CD4-positive, alpha-beta T cell (primary cell): ENCODE measurements around the gene FCHO2. TPM values are rescaled to one million over a fixed set of nuclear protein-coding genes. Genes with fewer than 3 reads are reported as not detected.
A peak's percentile ranks its signal among the peaks of the same experiment; 100 is the strongest.

ENCODE experiments used
- ATAC-seq: fragments of 200-7000 bp; cut with Tn5 transposase; one replicate; pipeline ENCODE4 v1.10.0; 2022; ENCODE audit warnings: mild to moderate bottlenecking; ENCODE audit not compliant: poor library complexity
- CTCF ChIA-PET: fragments of 350-600 bp; sonication (Branson Sonifier 250); formaldehyde crosslinking; loops from one replicate; lab custom pipeline; 2021; ENCODE audit warnings: antibody characterized with exemption, inconsistent platforms; lab: Charles Lee
- POLR2A ChIA-PET: fragments of 350-600 bp; sonication (Branson Sonifier 250); formaldehyde crosslinking; loops from one replicate; lab custom pipeline; 2021; ENCODE audit warnings: antibody characterized with exemption, inconsistent platforms; lab: Charles Lee
- DNase-seq, 14 experiments: peaks; one replicate each; pipeline ENCODE4 v3.0.0-alpha.2; 2013 to 2020; ENCODE audit warnings: mixed read lengths in 2 of 14
- H3K27ac ChIP-seq, 2 donors: one replicate each; pipeline versions ENCODE4 v1.5.1 to v1.7.0; 2013; ENCODE audit warnings: low read length in 2 of 2, low read depth in 1 of 2, mild to moderate bottlenecking in 1 of 2
- H3K27me3 ChIP-seq, 2 experiments: 1 replicate in 1 of 2; 2 replicates in 1 of 2; pipeline versions ENCODE4 v1.6.1 to v1.7.0; 2013; ENCODE audit warnings: low read length in 2 of 2, control low read depth in 1 of 2, mild to moderate bottlenecking in 1 of 2, moderate library complexity in 1 of 2; ENCODE audit not compliant: insufficient read depth in 2 of 2, control insufficient read depth in 1 of 2
- H3K36me3 ChIP-seq: one replicate; pipeline ENCODE4 v1.6.1; 2013; ENCODE audit warnings: low read length, control low read depth; ENCODE audit not compliant: insufficient read depth
- H3K4me1 ChIP-seq: one replicate; pipeline ENCODE4 v1.6.1; 2013; ENCODE audit warnings: low read length, control low read depth; ENCODE audit not compliant: insufficient read depth
- H3K4me3 ChIP-seq: one replicate; pipeline ENCODE4 v1.5.1; 2013; ENCODE audit warnings: mild to moderate bottlenecking, low read length, moderate library complexity
- H3K9me3 ChIP-seq, 2 experiments: 1 replicate in 1 of 2; 2 replicates in 1 of 2; pipeline versions ENCODE4 v1.6.1 to v1.7.0; 2013; ENCODE audit warnings: low read length in 2 of 2, mild to moderate bottlenecking in 2 of 2, control low read depth in 1 of 2, moderate library complexity in 1 of 2; ENCODE audit not compliant: control insufficient read depth in 1 of 2, insufficient read depth in 1 of 2
- H3K27ac Mint-ChIP-seq: one replicate; pipeline ENCODE4 v1.8.0; 2020; ENCODE audit warnings: mixed read lengths
- H3K27me3 Mint-ChIP-seq: one replicate; pipeline ENCODE4 v1.8.0; 2021; ENCODE audit warnings: mixed read lengths
- H3K36me3 Mint-ChIP-seq: one replicate; pipeline ENCODE4 v1.8.0; 2021; ENCODE audit warnings: low read depth, mixed read lengths
- H3K4me1 Mint-ChIP-seq: one replicate; pipeline ENCODE4 v1.8.0; 2021; ENCODE audit warnings: low read depth, mixed read lengths
- H3K4me3 Mint-ChIP-seq: one replicate; pipeline ENCODE4 v1.8.0; 2020; ENCODE audit warnings: mild to moderate bottlenecking, mixed read lengths
- H3K9me3 Mint-ChIP-seq: one replicate; pipeline ENCODE4 v1.8.0; 2020; ENCODE audit warnings: mixed read lengths
- CTCF ChIP-seq: fragments of 200-600 bp; IDR thresholded peaks from one replicate; pipeline ENCODE4 v1.8.0; 2022; ENCODE audit warnings: antibody characterized with exemption, mild to moderate bottlenecking
- intact Hi-C, 2 experiments: fragments of 100-400 bp; cut with DNase I in 1 of 2; cut with micrococcal nuclease in 1 of 2; formaldehyde crosslinking; loops; one replicate each; pipeline versions ENCODE4 v1.15.1 to v1.9.0; 2023 to 2025; cut with DNase I, micrococcal nuclease
- total RNA-seq, 174 experiments: library from RNA in 2 of 174; stranded (reverse) in 2 of 174; gene quantifications; one replicate each; pipeline ENCODE4 v1.2.3 and lab custom pipeline; 2021 to 2026

The FCHO2 gene
- total RNA-seq, 2 experiments from 2014 or later: 2.0 to 2.6 TPM

GRCh38 chr5:72949481-72949880 is 6.4 kb upstream of the FCHO2 start:
- Mint-ChIP-seq H3K9me3 (no peaks in the 10 kb centered on the region), H3K27ac (no peak overlapping the region), H3K36me3 (no peaks in the 10 kb centered on the region), H3K27me3 (peaks cover 48% of the 10 kb centered on the region), H3K4me1 (no peaks in the 10 kb centered on the region), H3K4me3 (no peak overlapping the region)
- no peak overlapping the region for H3K27ac ChIP-seq
- POLR2A ChIA-PET: no interaction called here
- peaks cover 0 to 2% of the 10 kb centered on the region in 2 experiments for H3K27me3 ChIP-seq
- no peak overlapping the region for H3K4me3 ChIP-seq
- no peak for DNase-seq
- H3K4me1 ChIP-seq: no peaks in the 10 kb centered on the region
- TF ChIP-seq CTCF: no peak
- intact Hi-C loops: no loop called here
- no peaks in the 10 kb centered on the region for H3K9me3 ChIP-seq
- CTCF ChIA-PET: interaction anchor here (1.0 kb wide), 1 partner anchor 11 kb away, joined by 3 read pairs; no protein-coding TSS in a partner anchor
- H3K36me3 ChIP-seq: no peaks in the 10 kb centered on the region
- no peak for ATAC-seq

GRCh38 chr5:72951671-72952468 is 4.0 kb upstream of the FCHO2 start:
- peaks cover 11% of the 10 kb centered on the region for H3K4me1 ChIP-seq
- ATAC-seq: no peak
- DNase-seq: peak in 2 of 14 experiments; percentile 49 to 57
- H3K36me3 ChIP-seq: no peaks in the 10 kb centered on the region
- Mint-ChIP-seq H3K36me3 (peaks cover 13% of the 10 kb centered on the region), H3K4me3 (no peak overlapping the region), H3K4me1 (peaks cover 16% of the 10 kb centered on the region), H3K9me3 (no peaks in the 10 kb centered on the region), H3K27me3 (peaks cover 67% of the 10 kb centered on the region), H3K27ac (no peak overlapping the region)
- ChIA-PET CTCF (no interaction called here), POLR2A (no interaction called here)
- H3K27ac ChIP-seq: no peak overlapping the region
- peaks cover 2 to 13% of the 10 kb centered on the region in 2 experiments for H3K27me3 ChIP-seq
- intact Hi-C loops: loop anchor here in 1 of 2 experiments (10.0 kb wide), 3 partner anchors 107 to 637 kb away; no protein-coding TSS in a partner anchor
- no peak for TF ChIP-seq CTCF
- H3K4me3 ChIP-seq: no peak overlapping the region
- peaks cover 0 to 6% of the 10 kb centered on the region in 2 experiments for H3K9me3 ChIP-seq

GRCh38 chr5:72954389-72954788 is 1.5 kb upstream of the FCHO2 start:
- no peak for TF ChIP-seq CTCF
- ChIA-PET POLR2A (interaction anchor here (0.5 kb wide), 1 partner anchor 1094 kb away, joined by 3 read pairs; no protein-coding TSS in a partner anchor), CTCF (no interaction called here)
- H3K9me3 ChIP-seq: peaks cover 0 to 6% of the 10 kb centered on the region in 2 experiments
- H3K4me3 ChIP-seq: no peak overlapping the region
- H3K4me1 ChIP-seq: peaks cover 11% of the 10 kb centered on the region
- Mint-ChIP-seq H3K4me3 (peak overlapping the region; percentile 98), H3K9me3 (no peaks in the 10 kb centered on the region), H3K36me3 (peaks cover 14% of the 10 kb centered on the region), H3K4me1 (peaks cover 18% of the 10 kb centered on the region), H3K27me3 (peaks cover 69% of the 10 kb centered on the region), H3K27ac (no peak overlapping the region)
- intact Hi-C loops: loop anchor here in 1 of 2 experiments (10.0 kb wide), 3 partner anchors 110 to 640 kb away; no protein-coding TSS in a partner anchor
- no peak overlapping the region for H3K27ac ChIP-seq
- DNase-seq: no peak
- no peak for ATAC-seq
- H3K36me3 ChIP-seq: no peaks in the 10 kb centered on the region
- H3K27me3 ChIP-seq: peaks cover 2 to 29% of the 10 kb centered on the region in 2 experiments
